ENCODE measurements around the gene IGFLR1. TPM values are rescaled to one million over a fixed set of nuclear protein-coding genes. Genes with fewer than 3 reads are reported as not detected.

Gene IGFLR1, protein sequence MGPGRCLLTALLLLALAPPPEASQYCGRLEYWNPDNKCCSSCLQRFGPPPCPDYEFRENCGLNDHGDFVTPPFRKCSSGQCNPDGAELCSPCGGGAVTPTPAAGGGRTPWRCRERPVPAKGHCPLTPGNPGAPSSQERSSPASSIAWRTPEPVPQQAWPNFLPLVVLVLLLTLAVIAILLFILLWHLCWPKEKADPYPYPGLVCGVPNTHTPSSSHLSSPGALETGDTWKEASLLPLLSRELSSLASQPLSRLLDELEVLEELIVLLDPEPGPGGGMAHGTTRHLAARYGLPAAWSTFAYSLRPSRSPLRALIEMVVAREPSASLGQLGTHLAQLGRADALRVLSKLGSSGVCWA
- 1.9 and 8.8 TPM in 2 replicates for total RNA-seq

DNA sequence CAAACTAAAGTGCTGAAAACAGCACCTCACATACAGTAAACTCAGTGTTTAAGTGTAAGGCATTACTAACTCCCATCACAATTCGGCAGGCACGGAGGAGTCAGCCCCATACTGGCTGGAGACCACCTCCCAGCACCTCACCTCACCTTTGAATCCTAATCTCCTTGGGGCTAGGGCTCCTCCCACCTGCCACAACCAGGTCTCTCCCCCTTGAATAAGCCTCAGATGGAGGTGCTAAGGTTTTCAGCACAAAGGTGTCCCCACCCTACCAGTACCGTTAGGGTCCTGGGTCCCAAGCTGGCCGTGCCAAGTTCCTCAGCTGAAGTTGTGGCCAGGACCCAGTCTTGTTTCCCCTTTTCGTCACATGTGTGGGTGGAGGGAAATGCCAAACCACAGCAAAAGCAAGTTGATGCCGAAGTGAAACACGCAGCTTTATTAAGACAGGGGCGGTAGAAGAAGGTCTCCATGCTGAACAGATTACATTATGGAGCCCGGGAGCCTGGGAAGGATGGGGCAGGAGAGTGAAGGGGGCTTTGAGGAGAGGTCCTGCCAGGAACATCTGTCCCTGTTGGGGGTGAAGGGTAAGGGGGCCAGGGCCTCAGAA lies at the start of gene IGFLR1:
TSS of gene IGFLR1 (minus strand) at position 332 of the 604 bp plus-strand sequence. CDS start 1,272 bp downstream, outside the sequence.
- Histone ChIP-seq H3K36me3 (ENCODE audit: control insufficient read depth, insufficient read depth, low read length) (no peaks in the 10 kb centered on the region), H3K27me3 (ENCODE audit: control insufficient read depth, insufficient read depth, low read length) (no peaks in the 10 kb centered on the region), H3K4me3 (ENCODE audit: low read depth, low read length) (peak within 1 kb of the TSS; percentile 37)
- no peak for DNase-seq (ENCODE audit: low read depth)
- TF ChIP-seq, protein P1, sequence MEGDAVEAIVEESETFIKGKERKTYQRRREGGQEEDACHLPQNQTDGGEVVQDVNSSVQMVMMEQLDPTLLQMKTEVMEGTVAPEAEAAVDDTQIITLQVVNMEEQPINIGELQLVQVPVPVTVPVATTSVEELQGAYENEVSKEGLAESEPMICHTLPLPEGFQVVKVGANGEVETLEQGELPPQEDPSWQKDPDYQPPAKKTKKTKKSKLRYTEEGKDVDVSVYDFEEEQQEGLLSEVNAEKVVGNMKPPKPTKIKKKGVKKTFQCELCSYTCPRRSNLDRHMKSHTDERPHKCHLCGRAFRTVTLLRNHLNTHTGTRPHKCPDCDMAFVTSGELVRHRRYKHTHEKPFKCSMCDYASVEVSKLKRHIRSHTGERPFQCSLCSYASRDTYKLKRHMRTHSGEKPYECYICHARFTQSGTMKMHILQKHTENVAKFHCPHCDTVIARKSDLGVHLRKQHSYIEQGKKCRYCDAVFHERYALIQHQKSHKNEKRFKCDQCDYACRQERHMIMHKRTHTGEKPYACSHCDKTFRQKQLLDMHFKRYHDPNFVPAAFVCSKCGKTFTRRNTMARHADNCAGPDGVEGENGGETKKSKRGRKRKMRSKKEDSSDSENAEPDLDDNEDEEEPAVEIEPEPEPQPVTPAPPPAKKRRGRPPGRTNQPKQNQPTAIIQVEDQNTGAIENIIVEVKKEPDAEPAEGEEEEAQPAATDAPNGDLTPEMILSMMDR (IDR thresholded peaks at IDR 0.05; ENCODE audit: insufficient read depth, low read length, poor library complexity, severe bottlenecking): no peak

DNA sequence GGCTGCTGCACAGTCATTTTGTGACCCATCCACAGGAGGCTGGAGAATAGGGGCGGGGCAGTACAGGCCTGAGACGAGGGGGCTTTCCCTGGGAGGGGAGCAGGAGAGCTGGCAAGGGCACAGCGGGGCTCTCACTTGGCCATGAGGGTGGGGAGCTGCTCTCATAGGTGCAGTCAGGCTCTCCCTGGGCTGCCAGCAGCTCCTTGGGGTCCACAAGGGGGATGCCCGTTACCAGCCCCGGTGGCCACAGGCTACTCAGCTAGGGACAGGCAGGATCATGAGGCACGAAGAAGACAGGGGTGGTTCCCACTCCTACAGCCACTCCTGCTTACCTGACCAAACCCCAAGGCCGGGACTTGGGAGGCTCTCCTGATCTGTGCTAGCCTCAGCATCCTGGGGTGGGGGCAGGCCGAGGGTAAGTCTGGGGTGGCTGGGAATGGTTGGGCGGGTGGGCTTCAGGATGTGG lies 49.6 kb upstream of the IGFLR1 start:
- TF ChIP-seq, protein P1 (IDR thresholded peaks at IDR 0.05; ENCODE audit: insufficient read depth, low read length, poor library complexity, severe bottlenecking): no peak
- no peaks in the 10 kb centered on the region for H3K36me3 ChIP-seq (ENCODE audit: control insufficient read depth, insufficient read depth, low read length)
- H3K27me3 ChIP-seq (ENCODE audit: control insufficient read depth, insufficient read depth, low read length): peaks cover 13% of the 10 kb centered on the region
- DNase-seq (ENCODE audit: low read depth): no peak
- H3K4me3 ChIP-seq (ENCODE audit: low read depth, low read length): no peak overlapping the region

DNA sequence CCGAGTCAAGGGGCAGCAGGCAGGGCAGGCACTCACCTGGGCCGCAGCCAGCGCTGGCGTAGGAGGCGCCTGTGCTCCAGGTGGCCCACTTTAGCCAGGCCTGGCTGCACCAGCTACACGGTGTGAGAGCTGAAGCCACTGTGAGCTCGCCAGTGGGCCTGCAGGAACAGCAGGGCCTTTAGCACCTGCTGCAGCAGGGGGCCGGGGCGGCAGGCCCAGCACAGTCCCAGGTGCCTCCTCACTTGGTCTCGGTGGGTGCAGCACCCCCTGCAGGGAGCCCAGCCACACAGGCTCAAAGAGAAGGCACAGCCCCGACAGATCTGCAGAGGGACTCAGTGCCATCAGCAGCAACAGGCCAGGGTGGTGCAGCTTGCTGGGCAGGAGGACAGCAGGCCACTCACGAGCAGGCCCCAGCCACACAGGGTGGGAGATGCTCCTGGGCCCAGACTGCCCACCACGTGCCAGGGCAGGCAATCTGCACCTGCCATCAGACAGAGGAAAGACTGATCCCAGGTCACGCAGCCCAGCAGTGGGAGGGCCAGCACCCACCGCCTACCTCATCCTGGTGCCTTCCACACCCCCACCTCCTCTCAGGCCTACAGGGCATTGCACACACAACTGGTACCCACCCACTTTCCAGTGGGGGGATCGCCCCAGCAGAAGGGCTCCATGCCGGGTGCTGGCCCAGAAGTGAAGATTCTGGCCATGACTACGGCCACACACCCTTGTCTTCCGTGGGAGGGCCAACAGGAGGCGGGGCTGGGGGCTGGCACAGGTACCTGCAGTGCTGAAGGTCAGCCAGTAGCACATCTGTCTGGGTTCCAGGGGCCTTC lies 48.9 kb upstream of the IGFLR1 start:
- Histone ChIP-seq H3K27me3 (ENCODE audit: control insufficient read depth, insufficient read depth, low read length) (peaks cover 7% of the 10 kb centered on the region), H3K4me3 (ENCODE audit: low read depth, low read length) (no peak overlapping the region), H3K36me3 (ENCODE audit: control insufficient read depth, insufficient read depth, low read length) (no peaks in the 10 kb centered on the region)
- DNase-seq (ENCODE audit: low read depth): no peak
- TF ChIP-seq, protein P1 (IDR thresholded peaks at IDR 0.05; ENCODE audit: insufficient read depth, low read length, poor library complexity, severe bottlenecking): no peak

DNA sequence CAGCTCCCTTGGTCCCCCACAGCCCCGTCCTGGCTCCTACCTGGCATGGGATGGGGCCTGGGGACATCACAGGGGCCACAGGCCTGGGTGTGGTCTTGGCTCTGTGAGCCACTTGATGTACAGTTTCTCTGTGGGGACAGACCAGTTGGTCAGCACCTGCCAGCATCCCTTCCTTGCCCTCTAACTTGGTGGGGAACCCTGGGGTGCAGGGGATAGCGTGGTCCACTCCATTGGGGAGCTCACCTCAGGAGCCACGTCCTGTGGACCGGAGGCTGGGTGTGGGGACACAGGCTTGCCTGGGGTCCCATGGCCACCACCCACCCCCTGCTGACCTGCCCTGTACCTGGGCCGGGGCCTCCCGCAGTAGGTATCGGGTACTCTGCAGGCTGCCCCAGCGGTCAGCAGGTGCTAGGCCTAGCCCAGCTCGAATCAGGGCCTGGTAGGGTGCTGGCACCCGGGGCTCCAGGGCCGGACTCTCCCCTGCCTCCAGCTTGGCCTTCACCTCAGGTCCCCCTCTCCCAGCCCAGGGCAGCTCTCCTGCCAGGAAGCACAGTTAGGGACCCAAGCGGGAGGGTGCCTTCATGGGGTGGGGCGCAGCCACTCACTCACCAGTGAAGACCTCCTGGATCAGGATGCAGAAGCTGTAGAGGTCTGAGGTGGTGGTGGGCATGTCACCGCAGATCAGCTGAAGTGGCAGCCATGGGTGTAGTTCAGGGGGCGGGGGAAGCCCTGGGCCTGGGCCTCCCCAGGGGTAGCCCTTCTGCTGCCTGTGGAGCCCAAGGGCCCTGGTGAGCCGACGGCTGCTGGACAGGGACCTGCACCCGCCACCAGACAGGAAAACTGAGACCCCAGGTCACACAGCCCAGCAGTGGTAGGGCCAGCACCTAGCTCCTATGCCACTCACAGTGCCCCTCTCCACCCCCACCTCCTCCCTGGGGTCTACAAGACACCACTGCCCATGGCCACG lies 48.0 kb upstream of the IGFLR1 start:
- DNase-seq (ENCODE audit: low read depth): no peak
- H3K36me3 ChIP-seq (ENCODE audit: control insufficient read depth, insufficient read depth, low read length): no peaks in the 10 kb centered on the region
- TF ChIP-seq, protein P1 (IDR thresholded peaks at IDR 0.05; ENCODE audit: insufficient read depth, low read length, poor library complexity, severe bottlenecking): no peak
- no peak overlapping the region for H3K4me3 ChIP-seq (ENCODE audit: low read depth, low read length)
- H3K27me3 ChIP-seq (ENCODE audit: control insufficient read depth, insufficient read depth, low read length): peaks cover 3% of the 10 kb centered on the region

All from kidney epithelial cell (primary cell).